Upper lobe of left lung (tissue), 6 donors: ENCODE measurements around the gene TMED8. TPM values are rescaled to one million over a fixed set of nuclear protein-coding genes. Genes with fewer than 3 reads are reported as not detected.

Experiments used
- ATAC-seq, 2 donors: fragments of 200-7000 bp; cut with Tn5 transposase; one replicate each; pipeline ENCODE4 v1.9.1; 2022; ENCODE audit warnings: mild to moderate bottlenecking in 2 of 2, moderate library complexity in 2 of 2; ENCODE audit not compliant: low FRiP score in 2 of 2
- DNase-seq, 2 donors: peaks; one replicate each; pipeline ENCODE4 v3.0.0-alpha.2; 2019 to 2020
- H3K27ac ChIP-seq, 4 donors: fragments of 200-600 bp; sonication (generic); one replicate each; pipeline ENCODE4 v1.5.1; 2016 to 2019
- H3K27me3 ChIP-seq, 4 donors: fragments of 200-600 bp; sonication (generic); one replicate each; pipeline ENCODE4 v1.5.1; 2017 to 2019
- H3K36me3 ChIP-seq, 4 donors: fragments of 200-600 bp; sonication (generic); one replicate each; pipeline ENCODE4 v1.5.1; 2016 to 2019
- H3K4me1 ChIP-seq, 4 donors: fragments of 200-600 bp; sonication (generic); one replicate each; pipeline ENCODE4 v1.5.1; 2018 to 2019
- H3K4me3 ChIP-seq, 4 donors: fragments of 200-600 bp; sonication (generic); one replicate each; pipeline ENCODE4 v1.5.1; 2017 to 2019; ENCODE audit warnings: mild to moderate bottlenecking in 2 of 4, moderate library complexity in 1 of 4
- H3K9me3 ChIP-seq, 4 donors: fragments of 200-600 bp; sonication (generic); one replicate each; pipeline ENCODE4 v1.5.1; 2018 to 2019
- EP300 ChIP-seq, 4 donors: sonication (generic); formaldehyde crosslinking; IDR thresholded peaks; one replicate each; pipeline ENCODE4 v1.5.1; 2017; ENCODE audit warnings: antibody characterized with exemption in 4 of 4, control low read depth in 2 of 4
- POLR2A ChIP-seq, 4 donors: fragments of 450-650 bp; IDR thresholded peaks; one replicate each; pipeline ENCODE4 v1.5.1; 2016 to 2017; ENCODE audit warnings: antibody characterized with exemption in 4 of 4, mild to moderate bottlenecking in 2 of 4
- POLR2AphosphoS5 ChIP-seq, 2 donors: sonication (generic); formaldehyde crosslinking; IDR thresholded peaks; one replicate each; pipeline ENCODE4 v1.5.1; 2017; ENCODE audit warnings: antibody characterized with exemption in 2 of 2
- WGBS, 2 donors: methylation state at CpG; one replicate each; pipeline ENCODE4 v1.1.5; 2017 to 2018; 5-methylcytosine and 5-hydroxymethylcytosine counted together
- total RNA-seq, 6 donors: library from RNA; depleted of rRNA in 4 of 6; stranded (reverse); fragments of >200 nt in 4 of 6; gene quantifications; one replicate each; pipeline versions ENCODE4 v1.1.0 to v1.2.1, GENCODE V29; 2016 to 2021
- TF ChIP-seq, protein P1 (sequence below), 6 experiments: fragments of 450-650 bp in 4 of 6; fragments of 200-600 bp in 2 of 6; sonication (generic) in 2 of 6; IDR thresholded peaks; one replicate each; pipeline ENCODE4 v1.5.1; 2016 to 2019; ENCODE audit warnings: antibody characterized with exemption in 6 of 6
- donor health status: DM: no; HTN: no; CAD: no; lungs with moderate emphysema.
- donor health status: DM: no; HTN: yes; CAD: no; lungs with severe emphysema.

Gene TMED8
- total RNA-seq, 6 donors from 2014 or later: 7.8 to 20.6 (median 11.2) TPM

DNA sequence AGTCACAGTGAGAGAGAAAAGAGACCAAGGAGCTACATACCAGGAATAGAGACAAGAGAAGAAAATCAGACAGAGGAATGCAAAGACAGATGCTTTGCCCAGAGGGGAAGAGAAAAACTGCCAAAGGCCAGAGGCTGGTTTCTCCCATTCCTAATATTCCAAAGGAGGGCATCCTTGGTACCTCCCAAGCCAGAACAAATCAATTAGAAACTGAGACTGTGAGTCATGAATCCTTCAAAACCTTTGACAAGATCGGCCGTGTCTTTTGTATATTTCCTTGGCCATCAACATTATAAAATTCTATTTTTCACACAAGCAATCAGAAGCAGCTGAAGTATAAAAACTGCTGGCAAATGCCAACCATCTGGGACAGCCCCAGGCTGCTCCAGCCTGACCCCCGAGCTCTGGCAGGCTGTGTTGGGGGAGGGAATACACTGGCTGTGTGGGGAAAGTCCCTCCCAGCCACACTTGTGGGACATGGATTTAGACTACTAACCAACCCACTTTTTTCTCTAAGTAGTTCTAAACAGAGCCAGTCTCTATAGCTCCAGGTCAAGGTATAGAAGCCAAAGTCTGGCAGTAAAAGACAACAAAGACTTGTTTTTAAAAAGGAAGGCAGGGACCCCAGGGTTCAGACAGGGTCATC, 69.9 kb downstream of the TMED8 start:
- WGBS, 2 donors: 62 to 69% methylated on average over 3 of the region's 3 CpGs
- DNase-seq (no peak), ATAC-seq (no peak)
- TF ChIP-seq POLR2A (IDR thresholded peaks at IDR 0.05) (no peak), POLR2AphosphoS5 (IDR thresholded peaks at IDR 0.05) (no peak), EP300 (IDR thresholded peaks at IDR 0.05) (no peak)
- TF ChIP-seq, protein P1, sequence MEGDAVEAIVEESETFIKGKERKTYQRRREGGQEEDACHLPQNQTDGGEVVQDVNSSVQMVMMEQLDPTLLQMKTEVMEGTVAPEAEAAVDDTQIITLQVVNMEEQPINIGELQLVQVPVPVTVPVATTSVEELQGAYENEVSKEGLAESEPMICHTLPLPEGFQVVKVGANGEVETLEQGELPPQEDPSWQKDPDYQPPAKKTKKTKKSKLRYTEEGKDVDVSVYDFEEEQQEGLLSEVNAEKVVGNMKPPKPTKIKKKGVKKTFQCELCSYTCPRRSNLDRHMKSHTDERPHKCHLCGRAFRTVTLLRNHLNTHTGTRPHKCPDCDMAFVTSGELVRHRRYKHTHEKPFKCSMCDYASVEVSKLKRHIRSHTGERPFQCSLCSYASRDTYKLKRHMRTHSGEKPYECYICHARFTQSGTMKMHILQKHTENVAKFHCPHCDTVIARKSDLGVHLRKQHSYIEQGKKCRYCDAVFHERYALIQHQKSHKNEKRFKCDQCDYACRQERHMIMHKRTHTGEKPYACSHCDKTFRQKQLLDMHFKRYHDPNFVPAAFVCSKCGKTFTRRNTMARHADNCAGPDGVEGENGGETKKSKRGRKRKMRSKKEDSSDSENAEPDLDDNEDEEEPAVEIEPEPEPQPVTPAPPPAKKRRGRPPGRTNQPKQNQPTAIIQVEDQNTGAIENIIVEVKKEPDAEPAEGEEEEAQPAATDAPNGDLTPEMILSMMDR (IDR thresholded peaks at IDR 0.05): no peak
- Histone ChIP-seq H3K9me3 (no peaks in the 10 kb centered on the region), H3K27me3 (no peaks in the 10 kb centered on the region), H3K36me3 (peaks cover 0 to 20% (median 6%) of the 10 kb centered on the region in 4 donors), H3K4me1 (peaks cover 5 to 15% (median 8%) of the 10 kb centered on the region in 4 donors), H3K4me3 (no peak overlapping the region), H3K27ac (no peak overlapping the region)

- no peak for ATAC-seq
These were observed 70.5 kb downstream of the TMED8 start for GRCh38 chr14:77306416-77306815.

GRCh38 chr14:77305696-77306095, 71.2 kb downstream of the TMED8 start:
- ATAC-seq (no peak), DNase-seq (no peak)
- Histone ChIP-seq H3K4me1 (peaks cover 5 to 15% (median 8%) of the 10 kb centered on the region in 4 donors), H3K9me3 (no peaks in the 10 kb centered on the region), H3K27me3 (no peaks in the 10 kb centered on the region), H3K4me3 (no peak overlapping the region), H3K27ac (no peak overlapping the region), H3K36me3 (peaks cover 0 to 25% (median 6%) of the 10 kb centered on the region in 4 donors)
- TF ChIP-seq EP300 (IDR thresholded peaks at IDR 0.05) (no peak), POLR2AphosphoS5 (IDR thresholded peaks at IDR 0.05) (no peak), POLR2A (IDR thresholded peaks at IDR 0.05) (no peak)
- TF ChIP-seq, protein P1 (IDR thresholded peaks at IDR 0.05): no peak
- 81 to 85% methylated on average over 4 of the region's 4 CpGs for WGBS, 2 donors

More at GRCh38 chr14:77306416-77306815, 70.5 kb downstream of the TMED8 start:
- DNase-seq: no peak
- TF ChIP-seq EP300 (IDR thresholded peaks at IDR 0.05): no peak
- no peak for TF ChIP-seq POLR2A (IDR thresholded peaks at IDR 0.05)
- TF ChIP-seq POLR2AphosphoS5 (IDR thresholded peaks at IDR 0.05): no peak
- TF ChIP-seq, protein P1 (IDR thresholded peaks at IDR 0.05): no peak
- no peak overlapping the region for H3K27ac ChIP-seq
- 69 to 71% methylated on average over 3 of the region's 3 CpGs for WGBS, 2 donors
- no peaks in the 10 kb centered on the region for H3K9me3 ChIP-seq
- no peaks in the 10 kb centered on the region for H3K27me3 ChIP-seq
- H3K4me1 ChIP-seq: peaks cover 5 to 15% (median 8%) of the 10 kb centered on the region in 4 donors
- peaks cover 0 to 25% (median 6%) of the 10 kb centered on the region in 4 donors for H3K36me3 ChIP-seq
- H3K4me3 ChIP-seq: no peak overlapping the region

- H3K9me3 ChIP-seq: no peaks in the 10 kb centered on the region
- H3K27me3 ChIP-seq: no peaks in the 10 kb centered on the region
- no peak overlapping the region for H3K4me3 ChIP-seq
- peak in 1 of 2 donors; percentile 12 for TF ChIP-seq POLR2AphosphoS5 (IDR thresholded peaks at IDR 0.05)
- TF ChIP-seq EP300 (IDR thresholded peaks at IDR 0.05): no peak
- ATAC-seq (peak; percentile 60 to 89), DNase-seq (peak in 1 of 2 donors; percentile 59)
- peak overlapping the region in 2 of 4 donors; percentile 6 to 46 for H3K27ac ChIP-seq
- 50% methylated on average over 4 of the region's 4 CpGs for WGBS, 2 donors
- H3K36me3 ChIP-seq: peaks cover 0 to 42% (median 9%) of the 10 kb centered on the region in 4 donors
- peaks cover 5 to 15% (median 8%) of the 10 kb centered on the region in 4 donors for H3K4me1 ChIP-seq
These were observed 73.3 kb downstream of the TMED8 start for GRCh38 chr14:77303417-77304156.

DNA sequence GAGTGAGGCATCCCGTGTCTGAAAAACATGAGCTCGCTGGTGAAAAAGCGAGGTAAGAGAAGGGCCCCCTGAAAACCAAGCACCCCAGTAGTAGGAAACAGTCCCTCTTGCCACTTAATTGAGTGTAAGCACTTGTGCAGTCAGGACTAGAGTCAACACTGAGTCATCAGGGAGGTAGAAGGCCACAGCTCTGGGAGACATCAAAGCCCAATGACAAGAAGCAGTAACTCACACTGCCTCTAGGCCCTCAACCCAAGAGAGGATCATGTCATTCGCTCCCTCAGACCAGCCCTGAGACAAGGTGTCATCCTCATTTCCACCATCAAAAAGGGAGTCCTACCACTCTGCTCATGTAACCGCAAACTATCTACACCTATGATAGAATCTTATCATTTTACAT, 74.0 kb downstream of the TMED8 start:
- Histone ChIP-seq H3K9me3 (no peaks in the 10 kb centered on the region), H3K27ac (no peak overlapping the region), H3K36me3 (peaks cover 0 to 48% (median 14%) of the 10 kb centered on the region in 4 donors), H3K4me1 (peaks cover 5 to 15% (median 8%) of the 10 kb centered on the region in 4 donors), H3K27me3 (no peaks in the 10 kb centered on the region), H3K4me3 (no peak overlapping the region)
- peak in 1 of 2 donors; percentile 43 for ATAC-seq
- no peak for TF ChIP-seq EP300 (IDR thresholded peaks at IDR 0.05)
- 85 to 92% methylated on average over 5 of the region's 5 CpGs for WGBS, 2 donors
- peak in 1 of 2 donors; percentile 34 for DNase-seq
